NCI-H187 (cell line): ENCODE measurements around the gene OBI1.
A peak's percentile ranks its signal among the peaks of the same experiment; 100 is the strongest.

Experiments
- DNase-seq, 2 experiments: peaks; one replicate each; lab custom pipeline; 2025; lab: John Stamatoyannopoulos, UW

Gene OBI1

DNA sequence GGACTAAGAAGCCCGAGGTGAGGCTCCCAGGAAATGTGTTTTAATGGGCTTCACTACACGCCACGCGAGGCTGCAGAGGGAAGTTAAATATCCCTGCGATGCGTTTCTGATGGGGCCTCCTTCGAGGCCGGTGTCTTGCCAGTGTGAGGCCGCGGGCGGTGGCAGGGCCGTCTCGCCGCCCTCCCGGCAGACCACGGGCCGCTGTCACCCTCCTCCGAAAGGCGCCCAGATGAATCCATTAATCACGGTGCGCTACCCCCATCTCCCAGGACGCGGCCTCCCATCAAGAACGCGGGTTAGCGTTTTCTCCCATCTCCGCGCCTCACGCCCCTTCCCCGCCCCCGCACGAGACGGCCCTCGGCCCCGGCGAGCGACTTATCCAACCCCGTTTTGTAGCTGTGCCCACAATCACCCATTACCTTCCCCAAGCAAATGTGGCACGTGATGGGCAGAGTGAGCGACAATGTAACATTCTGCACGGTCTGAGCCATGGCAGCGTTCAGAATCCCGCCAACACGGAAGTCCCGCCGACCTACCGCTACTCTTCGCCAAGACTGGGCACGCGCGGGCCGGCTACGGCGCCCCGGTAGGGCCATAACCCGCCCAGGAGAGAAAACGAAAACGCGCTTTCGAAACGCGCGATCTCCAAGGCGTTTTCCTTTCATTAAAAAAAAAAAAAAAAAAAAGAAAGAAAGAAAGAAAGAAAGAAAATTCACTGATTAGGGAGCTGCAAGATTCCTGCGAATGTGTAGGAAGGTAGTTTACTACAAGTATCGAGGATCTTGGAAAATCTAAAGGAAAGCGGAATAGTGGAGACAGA is at the start of gene OBI1:
TSS of gene OBI1 (minus strand) at position 526 of the 820 bp plus-strand sequence. CDS start at position 491, 35 bp downstream.
- DNase-seq = peak; percentile 84 to 89

DNA sequence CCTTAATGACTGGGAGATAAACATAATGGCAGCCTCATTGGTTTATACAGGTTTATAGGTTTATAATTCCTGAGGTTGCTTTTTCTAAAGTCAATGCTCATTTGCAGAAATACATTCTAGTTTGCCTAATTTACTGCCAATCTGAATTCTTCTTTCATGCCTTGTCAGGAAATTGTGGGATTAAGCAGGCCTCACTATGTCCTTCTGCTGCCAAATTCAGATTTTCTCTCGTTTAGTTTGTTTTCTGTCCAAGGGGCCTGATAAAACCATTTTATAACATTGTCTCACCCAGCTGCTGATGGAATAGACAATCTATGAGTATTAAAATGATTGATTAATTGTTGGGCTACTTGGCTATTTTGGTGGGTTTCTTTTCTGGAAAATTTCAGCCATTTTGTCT is 42.4 kb upstream of the OBI1 start:
- no peak for DNase-seq

DNA sequence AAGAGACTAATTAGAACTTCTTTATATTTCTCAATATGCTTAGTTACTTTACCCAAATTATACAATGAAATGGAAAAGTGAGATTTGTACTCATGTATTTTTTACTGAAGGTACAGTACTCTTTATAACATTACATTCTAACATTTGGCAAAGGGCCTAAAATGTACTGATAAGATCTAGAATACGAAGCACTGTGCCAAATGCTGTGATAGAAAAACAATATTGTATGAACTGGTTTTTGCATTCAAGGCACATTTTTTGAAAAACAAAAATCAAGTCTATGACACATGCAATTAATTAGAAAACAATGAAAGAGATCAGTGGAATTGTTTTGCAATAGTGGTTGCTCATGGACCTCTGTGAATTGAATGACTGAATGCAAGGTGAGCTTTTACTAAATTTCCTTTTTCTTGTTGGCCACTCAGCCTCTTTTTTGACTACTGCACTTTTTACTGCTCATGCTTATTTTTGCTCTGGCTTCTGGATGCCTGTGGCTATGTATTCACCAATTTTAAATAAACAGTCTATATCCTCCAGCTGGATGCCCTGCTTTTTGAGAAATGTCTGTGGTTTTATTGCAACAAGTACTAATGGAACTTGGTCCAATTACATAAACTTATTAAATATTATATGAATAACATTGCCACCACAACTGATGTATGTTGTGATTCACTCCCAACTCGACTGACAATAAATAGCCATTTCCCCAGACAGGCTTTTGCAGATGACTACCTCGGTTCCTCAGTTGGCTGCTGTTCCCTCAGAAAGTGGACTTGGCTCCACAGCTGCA is 41.4 kb upstream of the OBI1 start:
- DNase-seq = no peak

- DNase-seq = no peak
These were observed 30.1 kb upstream of the OBI1 start for GRCh38 chr13:78689011-78689410.

GRCh38 chr13:78686461-78686860 is 27.5 kb upstream of the OBI1 start:
- DNase-seq = no peak

GRCh38 chr13:78680576-78681350 is 21.8 kb upstream of the OBI1 start:
- no peak for DNase-seq

DNA sequence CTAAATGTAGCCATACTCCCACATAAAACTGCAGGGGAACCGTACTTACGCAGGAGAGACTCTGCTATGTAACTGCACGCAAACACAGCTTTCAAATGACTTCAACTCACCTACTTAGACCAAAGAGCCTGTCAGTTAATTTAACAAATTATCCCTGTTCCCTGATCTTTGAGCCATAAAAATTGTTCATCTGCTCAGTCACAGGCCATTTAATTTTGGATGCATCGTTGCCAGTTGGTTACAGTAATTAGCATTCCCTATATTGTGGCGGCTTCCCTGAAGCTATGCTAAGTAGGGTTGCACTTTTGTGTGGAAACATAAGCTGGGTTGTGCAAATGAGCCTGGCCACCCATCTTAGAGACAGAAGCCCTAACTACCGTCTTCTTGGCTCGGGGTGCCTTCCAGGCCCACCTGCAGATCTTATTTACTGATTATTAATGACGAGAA is 21.2 kb upstream of the OBI1 start:
- peak; percentile 70 to 87 for DNase-seq

GRCh38 chr13:78679329-78679728 is 20.4 kb upstream of the OBI1 start:
- DNase-seq = no peak

GRCh38 chr13:78675112-78675511 is 16.2 kb upstream of the OBI1 start:
- DNase-seq = no peak

DNA sequence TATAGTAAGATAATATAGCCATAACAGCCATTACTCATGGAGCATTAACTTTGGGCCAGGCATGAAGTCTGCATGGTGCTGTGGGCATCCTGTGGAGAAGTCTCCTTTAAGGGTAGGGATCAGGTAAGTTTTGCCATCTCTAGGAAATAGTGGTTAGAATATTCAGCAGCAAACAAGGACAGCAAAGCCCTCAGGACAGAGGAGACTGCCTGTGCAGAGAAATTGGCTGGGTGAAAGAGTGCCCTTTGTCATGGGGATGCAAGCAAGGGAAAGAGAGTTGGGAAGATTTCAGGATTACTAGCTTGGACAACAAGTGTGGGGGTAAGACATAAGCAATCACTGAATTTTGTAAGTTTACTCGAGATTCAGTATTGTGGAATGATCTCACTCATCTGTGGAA is 15.7 kb upstream of the OBI1 start:
- DNase-seq = no peak

GRCh38 chr13:78662467-78662866 is 3.5 kb upstream of the OBI1 start:
- DNase-seq = no peak

DNA sequence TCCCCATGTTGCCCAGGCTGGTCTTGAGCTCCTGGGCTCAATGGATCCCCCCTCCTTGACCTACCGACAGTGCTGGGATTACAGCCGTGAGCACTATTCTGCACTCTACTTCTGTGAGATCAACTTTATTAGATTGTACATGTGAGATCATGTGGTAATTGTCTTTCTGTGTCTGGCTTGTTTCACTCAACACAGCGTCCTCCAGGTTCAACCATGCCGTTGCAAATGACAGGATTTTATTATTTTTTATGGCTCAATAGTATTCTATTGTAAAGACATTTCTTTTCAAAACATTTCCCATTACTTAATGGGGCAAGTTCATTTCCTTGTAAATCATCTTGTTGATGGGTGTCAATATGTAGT is 1.5 kb upstream of the OBI1 start:
- DNase-seq = no peak

- DNase-seq = no peak
These were observed 958 bp upstream of the OBI1 start for GRCh38 chr13:78659732-78660494.

DNA sequence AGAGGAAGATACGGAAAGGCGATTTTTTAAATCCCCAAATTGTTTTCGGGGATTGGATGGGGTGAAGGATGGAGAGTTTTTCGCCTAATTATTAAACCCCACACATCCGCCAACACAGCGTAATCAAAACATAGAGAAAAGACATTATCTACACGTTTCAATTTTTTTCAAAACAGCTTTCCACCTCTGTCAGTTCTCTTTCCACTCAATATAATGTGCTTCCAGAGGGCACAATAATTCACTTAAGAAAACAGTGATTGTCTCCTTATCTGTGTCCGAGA is 435 bp upstream of the OBI1 start:
- DNase-seq = no peak

- DNase-seq = no peak
These were observed 991 bp downstream of the OBI1 start for GRCh38 chr13:78657699-78658629.

DNA sequence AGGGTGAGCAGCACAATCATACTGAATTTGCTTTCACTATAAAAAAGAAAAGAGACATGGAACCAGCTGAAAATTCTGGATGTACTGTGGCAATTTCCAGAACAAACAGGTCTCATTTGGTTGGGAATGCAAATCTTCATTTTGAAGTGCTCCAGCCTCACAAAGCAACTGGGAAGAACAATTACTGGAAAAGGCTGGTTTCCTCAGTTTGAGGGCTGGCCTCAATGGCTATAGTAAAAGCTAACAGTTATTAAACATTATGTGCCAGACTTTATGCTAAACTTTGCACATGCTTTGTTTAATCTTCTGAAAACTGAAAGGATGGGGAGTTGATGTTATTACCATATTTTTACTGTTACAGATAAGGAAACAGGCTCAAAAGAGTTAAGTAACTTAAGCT is 3.0 kb downstream of the OBI1 start:
- no peak for DNase-seq

- DNase-seq = no peak
These were observed 3.9 kb downstream of the OBI1 start for GRCh38 chr13:78655007-78655406.

- no peak for DNase-seq
These were observed 6.3 kb downstream of the OBI1 start for GRCh38 chr13:78652651-78653050.

GRCh38 chr13:78650717-78651083 is 8.3 kb downstream of the OBI1 start:
- no peak for DNase-seq

DNA sequence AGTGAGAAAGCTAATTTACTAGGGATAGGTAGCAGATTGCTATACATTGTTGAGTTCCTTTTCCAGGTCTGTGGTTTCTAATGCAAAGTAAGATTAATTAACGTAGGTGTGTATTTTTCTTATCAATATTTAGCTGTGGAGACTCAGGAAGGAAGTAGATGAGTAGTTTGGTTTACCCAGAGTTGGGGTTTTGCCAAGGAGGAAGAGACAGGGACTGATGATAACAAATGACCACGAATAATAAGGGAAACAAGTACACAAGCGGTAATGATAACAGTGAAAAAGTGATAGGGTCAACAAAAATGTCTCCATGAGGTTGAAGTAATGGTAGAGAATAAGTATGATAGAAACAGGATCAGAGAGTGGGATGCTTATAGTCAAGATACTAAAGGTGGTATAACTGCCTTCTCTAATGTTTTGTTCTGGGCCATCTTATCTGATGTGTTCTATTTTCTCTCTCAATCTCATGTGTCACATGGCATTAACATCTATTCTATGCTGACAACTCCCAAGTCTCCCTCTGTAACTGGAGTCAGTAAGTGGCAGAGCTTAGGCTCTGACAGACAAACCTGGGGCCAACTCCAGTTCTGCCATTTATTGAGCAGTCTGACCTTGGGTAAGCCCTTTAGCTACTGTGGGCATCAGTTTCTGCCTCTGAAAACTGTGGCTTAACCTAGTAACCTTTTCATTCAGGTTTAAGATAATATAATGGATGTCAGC is 8.8 kb downstream of the OBI1 start:
- no peak for DNase-seq
